Measurements from ENCODE around the gene RFPL2.

The RFPL2 gene

DNA sequence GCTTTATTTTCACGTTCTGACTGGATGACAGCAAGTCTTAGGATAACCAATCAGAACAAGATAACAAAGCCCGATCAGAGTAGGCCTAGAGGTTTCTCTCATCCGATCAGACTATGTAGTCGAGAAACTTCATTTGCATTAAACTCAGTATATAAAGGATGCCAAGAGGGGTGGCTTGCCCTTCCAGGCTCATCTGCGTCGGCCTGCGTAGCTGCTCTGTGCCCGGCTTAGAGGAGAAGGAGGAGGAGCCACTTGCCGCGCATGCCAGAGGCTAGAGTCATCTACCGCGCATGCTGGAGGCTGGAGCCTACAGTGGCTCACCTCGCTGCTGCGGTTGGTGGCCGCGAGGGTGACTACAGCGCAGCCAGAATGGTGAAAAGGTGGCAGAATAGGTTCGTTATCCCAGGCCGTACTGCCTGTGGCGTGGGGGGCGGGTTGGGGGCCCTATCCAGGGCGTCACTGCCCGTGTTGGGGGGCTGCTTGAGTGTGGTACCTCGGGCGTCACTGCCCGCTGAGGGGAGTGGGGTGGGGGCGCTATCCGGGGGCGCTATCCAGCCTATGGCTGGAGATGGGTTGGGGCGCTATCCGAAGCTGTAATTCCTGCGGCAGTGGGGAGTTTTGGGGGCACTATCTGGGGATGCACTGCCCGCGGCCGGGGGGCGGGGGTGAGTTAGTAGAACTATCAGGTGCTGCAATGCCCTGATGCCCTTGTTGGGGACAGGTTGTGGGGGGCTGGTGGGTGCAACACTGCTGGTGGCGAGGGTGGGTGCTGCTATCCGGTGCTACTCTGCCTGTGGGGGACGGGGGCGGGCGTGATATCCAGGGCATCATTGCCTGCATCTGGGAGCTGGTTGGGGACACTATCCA is at the start of gene RFPL2:
Gene RFPL2 (minus strand): TSS at position 218 of the 867 bp plus-strand sequence. CDS start 2,622 bp downstream, outside the sequence.
- peak in 1 of 2 donors; percentile 36 for DNase-seq (ENCODE audit: low read depth in 2 of 2)

DNA sequence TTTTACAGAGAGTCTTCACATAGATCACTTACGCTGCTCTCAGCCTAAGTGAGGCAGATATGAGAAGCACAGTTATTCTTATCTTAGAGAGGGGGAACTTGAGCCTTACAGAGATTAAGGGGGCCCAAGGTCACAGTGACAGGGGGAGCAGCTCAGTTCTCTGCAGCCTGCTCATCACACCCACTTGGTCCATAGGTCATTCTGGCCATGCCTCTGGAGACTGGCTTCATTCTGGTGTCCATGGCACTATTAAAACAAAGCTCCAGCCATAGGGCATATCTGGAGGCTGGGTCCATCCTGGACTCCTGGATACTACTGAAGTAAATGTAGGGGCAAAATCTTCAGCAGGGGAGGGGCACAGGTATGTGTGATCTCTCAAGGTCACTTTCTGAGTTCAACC is 44.4 kb upstream of the RFPL2 start:
- DNase-seq (ENCODE audit: low read depth in 2 of 2) = no peak

DNA sequence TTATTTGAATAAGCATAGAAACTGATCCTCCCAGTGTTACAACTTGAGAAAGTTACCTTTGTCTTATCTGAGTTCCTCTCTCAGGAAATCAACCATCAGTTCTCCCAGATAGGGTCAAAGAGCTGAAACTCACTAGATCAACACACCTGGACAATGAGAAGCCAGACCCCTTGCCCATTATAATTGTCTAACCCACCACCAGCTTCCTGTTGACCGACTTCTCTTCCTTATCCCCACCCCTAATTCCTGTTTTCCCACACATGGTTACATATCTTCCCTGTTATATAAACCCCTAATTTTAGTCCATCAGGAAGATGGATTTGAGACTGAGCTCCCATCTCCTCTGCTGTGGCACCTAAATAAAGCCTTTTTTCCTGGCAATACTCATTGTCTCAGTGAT is 43.4 kb upstream of the RFPL2 start:
- DNase-seq (ENCODE audit: low read depth in 2 of 2) = no peak

DNA sequence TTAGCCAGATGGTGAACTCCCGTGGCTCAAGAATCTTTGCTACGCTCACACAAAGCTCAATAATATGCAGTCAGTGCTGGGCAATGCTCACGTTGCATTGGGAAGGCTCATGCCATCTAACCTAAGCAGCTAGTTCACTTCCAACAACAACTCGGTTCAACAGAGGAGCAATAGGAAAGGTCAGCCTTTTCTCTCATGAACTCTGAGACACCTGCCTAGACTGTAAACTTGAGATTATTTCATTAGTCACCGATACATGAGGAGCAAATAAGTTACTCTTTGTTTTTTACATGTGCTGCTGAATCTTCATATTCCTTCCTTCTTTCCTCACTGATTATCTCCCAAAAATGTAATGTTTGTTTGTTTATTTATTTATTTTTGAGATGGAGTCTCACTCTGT is 41.3 kb upstream of the RFPL2 start:
- no peak for DNase-seq (ENCODE audit: low read depth in 2 of 2)

DNA sequence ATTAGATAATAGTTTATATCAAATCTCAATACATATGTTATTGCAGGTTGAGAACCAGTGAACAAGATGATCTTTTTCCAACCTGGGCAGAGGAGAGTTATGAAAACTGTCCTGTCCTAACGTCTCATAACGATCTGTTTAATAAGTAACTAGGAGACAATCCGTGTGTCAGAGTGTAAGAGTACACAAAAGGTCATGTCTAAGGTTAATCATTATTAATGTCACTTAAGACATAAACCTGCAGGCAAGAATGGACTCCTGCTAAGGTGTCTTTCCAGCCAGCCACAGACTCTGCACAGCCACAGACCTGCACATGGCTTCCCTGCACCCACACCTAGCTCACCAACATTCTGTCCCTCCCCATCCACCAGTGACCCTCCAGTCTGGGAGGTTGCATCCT is 40.2 kb upstream of the RFPL2 start:
- DNase-seq (ENCODE audit: low read depth in 2 of 2) = no peak

DNA sequence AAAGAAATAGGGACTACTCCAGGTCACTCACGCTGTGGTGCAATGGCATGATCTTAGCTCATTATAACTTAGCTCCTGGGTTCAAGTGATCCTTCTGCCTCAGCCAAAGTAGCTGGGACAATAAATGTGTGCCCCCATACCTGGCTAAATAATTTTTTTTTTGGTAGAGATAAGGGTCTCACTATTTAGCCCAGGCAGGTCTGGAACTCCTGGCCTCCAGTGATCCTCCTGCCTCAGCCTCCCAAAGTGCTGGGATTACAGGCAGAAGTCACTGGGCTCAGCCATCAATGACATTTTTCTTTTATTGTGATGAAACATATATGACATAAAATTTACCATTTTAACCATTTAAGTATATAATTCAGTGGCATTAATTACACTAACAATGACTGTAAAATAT is 39.7 kb upstream of the RFPL2 start:
- no peak for DNase-seq (ENCODE audit: low read depth in 2 of 2)

DNA sequence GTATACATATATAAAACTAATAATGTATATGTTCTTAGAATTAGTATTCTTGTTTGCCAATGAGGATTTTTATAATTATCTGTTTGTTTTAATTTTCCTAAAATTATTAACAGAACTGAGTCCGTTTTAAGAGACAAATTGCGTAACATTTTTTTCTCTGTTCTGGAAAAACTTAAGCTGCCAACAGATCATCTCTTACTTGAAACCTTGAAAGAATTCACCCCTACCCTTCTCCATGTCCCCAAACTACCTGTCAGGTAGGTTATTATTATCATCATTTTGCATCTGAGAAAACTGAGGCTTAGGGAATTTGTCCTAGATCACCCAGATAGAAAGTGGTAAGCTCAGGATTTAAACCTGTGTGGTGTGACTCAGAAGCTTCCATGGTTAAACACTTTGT is 35.6 kb upstream of the RFPL2 start:
- DNase-seq (ENCODE audit: low read depth in 2 of 2) = no peak

DNA sequence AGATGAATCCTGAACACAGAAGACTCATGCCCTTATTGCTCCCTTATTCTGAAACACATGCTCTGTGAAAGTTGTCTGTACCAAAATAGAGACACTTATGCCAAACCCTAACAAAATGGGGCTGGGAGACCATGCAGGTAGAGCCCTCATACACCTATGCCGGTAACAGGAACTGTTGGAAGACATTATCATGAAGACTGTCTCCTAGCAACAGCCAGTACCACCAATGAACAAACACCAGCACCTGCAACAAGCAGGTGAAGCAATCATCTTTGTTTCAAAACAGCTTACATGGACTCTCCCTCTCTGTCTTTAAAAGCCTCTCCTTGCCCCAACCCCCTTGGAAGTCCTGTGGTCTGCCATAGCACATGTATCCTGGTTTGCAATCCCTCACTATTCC is 33.0 kb upstream of the RFPL2 start:
- no peak for DNase-seq (ENCODE audit: low read depth in 2 of 2)

DNA sequence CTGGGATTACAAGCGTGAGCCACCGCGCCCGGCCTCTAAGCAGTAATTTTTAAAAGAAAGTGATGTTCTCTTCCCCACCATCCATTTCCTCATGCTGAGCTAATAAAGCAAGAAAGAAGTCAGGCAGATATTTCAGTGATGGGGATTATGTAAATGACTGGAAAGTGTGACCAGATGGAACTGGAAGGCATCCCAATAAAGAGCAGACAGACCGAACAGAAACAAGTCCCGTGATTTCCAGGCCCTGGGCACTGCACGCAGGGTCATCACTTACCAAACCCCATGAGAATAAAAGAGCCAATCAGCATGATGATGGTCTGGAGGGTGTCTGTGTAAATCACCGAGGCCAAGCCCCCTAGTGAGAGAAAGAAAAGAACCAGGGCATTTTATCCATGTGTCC is 32.1 kb upstream of the RFPL2 start:
- DNase-seq (ENCODE audit: low read depth in 2 of 2) = no peak

DNA sequence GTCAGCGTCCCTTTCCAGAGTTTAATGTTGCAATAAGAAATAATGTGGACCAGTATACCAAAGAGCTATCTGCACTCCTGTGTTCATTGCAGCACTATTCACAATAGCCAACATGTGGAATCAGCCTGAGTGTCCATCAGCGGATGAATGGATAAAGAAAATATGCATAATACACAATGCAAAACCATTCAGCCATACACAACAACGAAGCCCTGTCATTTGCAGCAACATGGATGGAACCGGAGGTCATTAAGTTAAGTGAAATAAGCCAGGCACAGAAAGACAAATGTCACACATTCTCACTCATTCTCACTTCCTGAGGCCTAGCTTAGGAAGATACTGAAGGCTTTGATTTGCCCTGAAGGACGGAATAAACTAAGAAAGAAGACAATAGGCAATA is 28.2 kb upstream of the RFPL2 start:
- DNase-seq (ENCODE audit: low read depth in 2 of 2) = no peak

DNA sequence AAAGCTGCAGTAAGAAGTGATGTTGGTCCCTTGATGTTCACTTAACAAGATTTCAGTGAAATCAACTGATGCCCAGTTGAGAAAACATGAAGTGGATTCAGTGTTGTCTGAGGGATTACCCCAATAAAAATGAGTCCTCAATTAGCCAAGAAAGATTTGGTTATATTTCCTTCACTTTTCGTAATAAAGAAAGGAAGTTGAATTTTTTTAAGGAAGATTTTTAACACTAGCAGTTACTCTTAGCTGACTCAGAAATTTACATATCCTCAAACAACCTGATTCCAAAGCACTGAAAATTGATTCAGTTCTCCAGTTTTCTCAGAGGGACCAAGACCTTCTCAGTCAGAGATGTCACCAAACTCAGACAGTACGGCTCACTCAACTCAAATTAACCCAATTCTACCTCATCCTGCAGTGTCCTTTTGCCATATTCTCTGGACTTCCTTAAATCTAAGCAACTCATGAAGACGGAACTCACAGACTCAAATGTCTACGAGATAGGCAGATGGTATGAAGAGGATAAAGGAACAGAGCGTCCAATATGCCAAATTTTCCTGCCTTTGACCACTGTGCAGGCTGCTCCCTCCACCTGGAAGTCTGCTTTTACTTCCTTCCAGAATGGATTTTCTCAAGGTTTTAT is 27.4 kb upstream of the RFPL2 start:
- DNase-seq (ENCODE audit: low read depth in 2 of 2) = no peak

DNA sequence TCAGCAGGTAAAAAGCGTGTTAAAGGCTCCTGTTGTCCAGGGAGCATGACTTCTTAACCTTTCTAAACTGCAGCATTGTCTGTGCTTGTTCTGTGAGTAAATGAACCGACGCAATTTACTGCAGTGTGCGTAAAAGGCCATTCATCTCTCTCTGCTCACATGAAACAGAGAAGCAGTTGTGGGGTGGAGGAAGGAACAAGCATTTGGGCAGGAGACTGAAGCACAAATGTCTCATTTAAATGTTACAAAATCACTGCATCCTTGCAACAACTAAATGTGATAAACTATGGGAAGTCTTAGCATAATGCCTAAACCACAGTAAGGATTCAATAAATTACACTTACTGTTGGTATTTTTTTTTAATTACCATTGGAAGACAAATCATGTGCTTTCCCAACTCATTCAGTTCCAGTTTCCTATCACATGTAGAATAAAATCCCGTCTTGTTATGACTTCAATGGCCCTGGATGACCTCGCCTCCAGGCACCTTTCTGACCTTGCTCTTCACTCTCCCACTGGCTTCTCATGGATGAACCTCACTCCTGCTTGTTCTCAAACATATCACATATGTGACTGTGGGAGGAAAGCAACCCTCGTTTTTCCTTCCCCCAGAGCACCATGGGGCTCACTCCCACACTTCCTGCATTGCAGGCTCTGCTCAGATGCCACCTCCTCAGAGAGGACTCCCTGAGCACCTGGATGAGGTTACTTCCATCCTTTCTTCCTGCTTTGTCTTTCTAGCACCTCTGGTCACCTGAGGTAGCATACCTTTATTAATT is 21.6 kb upstream of the RFPL2 start:
- no peak for DNase-seq (ENCODE audit: low read depth in 2 of 2)

DNA sequence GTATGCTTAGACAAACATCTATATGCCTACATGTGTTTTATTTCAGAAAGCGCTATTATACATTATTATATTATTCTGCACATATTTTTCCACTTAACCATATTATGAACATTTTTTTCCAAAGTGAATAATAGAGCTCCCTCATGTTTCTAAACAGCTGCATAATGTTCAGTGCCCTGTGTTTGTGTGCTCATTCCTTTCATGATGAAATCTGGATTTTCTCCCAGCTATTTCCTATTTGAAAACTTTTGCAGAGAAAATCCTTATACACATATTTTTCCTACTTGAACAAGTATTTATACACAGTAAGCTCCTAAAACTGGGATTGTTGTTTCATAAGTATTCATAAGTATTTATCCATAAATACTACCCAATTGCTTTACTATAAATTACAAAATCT is 18.1 kb upstream of the RFPL2 start:
- no peak for DNase-seq (ENCODE audit: low read depth in 2 of 2)

DNA sequence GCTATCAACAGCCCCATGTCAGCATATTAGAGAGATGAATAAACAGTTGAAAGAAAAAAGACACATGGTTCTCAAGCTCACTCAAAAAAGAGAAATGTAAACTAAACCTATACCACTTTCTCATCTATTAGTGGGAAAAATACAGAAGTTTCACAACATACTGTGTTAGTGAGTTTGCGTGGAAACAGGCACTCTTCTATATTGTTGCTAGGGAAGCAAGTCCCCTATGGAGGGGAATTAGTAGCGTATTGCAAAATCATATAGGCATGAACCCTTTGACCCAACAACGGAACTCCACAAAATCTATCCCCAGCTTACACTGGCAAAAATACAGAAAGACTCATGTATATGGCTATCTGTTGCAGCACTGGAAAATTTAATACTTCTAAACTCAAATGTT is 14.2 kb upstream of the RFPL2 start:
- DNase-seq (ENCODE audit: low read depth in 2 of 2) = no peak

DNA sequence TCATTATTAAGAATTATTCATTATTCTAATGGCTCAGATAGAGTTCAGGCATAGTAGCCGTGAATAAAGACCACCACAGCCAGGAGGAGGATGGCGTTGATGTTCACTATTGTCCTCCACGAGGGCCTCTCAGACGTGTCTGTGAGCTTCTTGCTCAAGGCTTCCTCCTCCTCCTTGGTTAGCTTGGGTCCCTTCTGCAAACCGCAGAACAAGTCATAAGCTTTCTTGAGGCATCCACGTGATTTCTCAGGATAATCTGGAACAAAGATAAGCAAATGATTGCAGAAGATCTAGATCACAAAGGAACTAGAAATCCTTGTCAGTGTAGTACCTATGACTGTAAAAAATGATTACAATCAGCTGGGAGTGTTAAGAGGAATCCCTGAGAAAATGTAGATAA is 13.6 kb upstream of the RFPL2 start:
- DNase-seq (ENCODE audit: low read depth in 2 of 2) = no peak

DNA sequence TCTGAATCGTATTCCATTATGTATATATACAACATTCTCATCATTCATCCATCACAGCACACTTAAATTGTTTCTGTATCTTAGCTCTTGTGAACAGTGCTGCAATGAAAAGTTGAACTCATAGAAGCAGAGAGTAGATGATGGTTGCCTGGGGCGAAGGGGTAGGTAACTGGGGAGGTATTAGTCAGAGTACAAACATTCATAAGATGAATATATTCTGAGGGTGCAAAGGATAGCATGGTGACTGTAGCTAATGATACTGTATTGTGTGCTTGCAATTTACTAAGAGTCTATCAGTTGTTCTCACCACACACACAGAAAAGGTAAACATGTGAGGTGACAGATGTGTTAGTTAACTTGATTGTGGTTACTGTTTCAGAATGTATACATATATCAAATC is 12.6 kb upstream of the RFPL2 start:
- no peak for DNase-seq (ENCODE audit: low read depth in 2 of 2)

DNA sequence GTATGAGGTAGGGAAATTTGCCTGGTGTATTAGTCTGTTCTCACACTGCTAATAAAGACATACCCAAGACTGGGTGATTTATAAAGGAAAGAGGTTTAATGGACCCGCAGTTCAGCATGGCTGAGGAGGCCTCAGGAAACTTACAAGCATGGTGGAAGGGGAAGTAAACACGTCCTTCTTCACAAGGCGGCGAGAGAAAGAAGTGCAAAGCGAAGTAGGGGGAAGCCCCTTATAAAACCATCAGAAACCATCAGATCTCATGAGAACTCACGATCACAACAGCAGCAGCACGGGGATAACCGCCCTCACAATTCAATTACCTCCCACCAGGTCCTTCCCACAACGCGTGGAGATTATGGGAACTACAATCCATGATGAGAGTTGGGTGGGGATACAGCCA is 12.0 kb upstream of the RFPL2 start:
- no peak for DNase-seq (ENCODE audit: low read depth in 2 of 2)

DNA sequence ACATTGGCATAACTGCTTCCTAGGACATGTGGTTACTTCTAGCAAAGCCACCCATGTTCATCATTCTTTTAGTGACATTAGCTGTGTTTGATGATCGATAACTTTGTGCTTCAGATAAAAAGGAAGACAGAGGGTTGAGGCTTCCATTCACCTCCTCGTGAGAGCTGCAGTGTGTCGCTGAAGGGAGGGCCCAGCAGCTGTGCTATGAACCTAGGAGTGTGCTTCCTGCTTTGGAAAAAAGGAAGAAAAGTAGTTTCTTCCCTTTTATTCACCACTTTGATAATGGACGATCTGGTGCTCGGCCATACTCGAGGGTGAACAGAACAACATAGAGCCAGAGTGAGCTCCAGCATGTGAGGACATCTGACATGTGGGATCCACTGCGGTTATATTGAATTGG is 6.1 kb upstream of the RFPL2 start:
- DNase-seq (ENCODE audit: low read depth in 2 of 2) = no peak

DNA sequence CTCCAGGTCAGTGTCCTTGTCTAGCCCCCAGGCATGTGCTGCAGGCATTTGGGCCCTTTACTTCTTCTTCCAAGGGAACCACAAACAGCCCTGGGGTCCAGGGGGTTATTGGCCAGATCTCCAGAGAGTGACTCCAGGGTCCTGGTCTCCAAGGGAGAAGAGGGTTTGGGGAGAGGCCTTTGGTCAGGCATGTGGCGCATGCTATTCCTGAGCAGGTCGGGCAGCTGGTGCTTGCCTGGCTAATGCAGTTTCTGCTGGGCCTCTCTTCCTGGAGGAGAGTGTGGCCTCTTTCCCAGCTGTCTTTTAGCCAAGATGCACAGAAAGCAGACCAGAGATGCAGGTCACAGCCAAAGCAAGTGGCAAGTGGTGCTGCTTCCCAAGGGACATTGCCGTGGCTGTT is 3.8 kb upstream of the RFPL2 start:
- DNase-seq (ENCODE audit: low read depth in 2 of 2) = no peak

DNA sequence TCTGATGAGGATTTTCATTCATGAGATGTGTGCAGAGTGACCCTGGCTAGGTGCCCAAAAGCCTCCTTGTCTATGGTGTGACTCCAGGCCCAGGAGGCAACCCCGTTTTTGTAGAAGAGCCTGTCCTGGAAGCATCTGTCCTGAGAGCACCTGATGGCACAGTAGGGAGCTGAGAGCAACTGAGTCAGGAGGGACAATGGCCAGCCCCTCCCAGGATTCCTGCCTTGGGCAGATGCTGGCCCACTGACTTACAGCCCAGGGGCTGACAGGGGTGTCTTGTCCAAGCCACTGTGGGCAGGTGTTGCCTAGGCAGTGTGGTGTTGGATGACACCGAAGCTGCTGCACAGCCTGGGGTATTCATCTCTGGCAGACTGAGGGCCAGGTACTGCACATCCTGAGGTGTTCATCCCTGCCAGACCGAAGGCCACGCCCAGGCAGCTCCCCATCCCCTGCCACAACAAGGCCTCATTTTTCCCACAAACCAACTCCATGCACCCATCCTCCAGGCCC is 3.2 kb upstream of the RFPL2 start:
- DNase-seq (ENCODE audit: low read depth in 2 of 2) = no peak

DNA sequence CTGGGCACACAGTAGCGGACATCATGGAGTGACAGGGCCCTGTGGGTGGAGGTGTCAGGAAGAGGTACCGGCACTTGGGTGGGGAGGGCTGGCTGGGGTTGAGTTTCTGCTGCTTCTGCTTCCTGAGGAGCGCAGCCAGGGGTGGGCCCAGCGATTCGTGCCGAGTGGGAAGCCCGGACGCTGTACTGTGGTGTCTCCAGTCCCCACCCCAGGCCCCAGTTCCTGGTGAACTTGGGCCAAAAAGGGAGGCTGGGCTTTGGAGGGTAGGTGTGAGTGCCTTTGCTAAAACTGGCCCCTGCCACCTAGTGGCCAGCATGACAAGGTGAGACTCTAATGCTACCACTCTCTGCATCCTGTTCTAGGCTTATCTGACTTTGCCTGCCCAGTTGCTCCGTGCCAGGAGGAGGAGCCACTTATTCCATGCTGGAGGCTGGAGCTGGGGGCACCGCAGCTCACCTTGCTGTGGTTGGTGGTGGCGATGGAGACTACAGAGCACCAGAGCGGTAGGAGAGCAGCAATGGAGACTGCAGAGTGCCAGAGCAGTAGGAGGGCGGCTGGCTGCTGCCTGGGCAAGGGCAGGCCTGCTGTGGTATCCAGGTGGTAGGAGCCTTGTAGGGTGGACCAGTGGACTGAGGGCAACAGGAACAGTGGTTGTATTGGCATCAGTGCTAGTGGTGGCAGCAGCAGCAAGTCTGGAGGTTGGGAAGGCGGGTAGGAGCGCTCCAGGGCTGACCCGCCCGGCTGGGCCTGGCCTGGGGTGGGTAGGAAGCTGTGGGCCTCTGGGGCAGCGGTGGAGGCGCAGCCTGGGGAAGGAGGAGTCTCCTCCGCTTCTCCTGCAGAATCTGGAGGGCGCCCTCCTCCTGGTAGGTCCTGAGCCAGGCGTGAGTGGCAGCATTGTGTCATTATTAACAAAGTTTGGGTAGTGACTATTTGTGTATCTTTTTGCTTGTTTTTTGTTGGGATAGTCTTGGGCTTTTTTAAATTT is 2.2 kb upstream of the RFPL2 start:
- DNase-seq (ENCODE audit: low read depth in 2 of 2) = no peak

All from stimulated activated CD8-positive, alpha-beta memory T cell treated with anti-CD3 and anti-CD28 coated beads, Interleukin-15, amount 100 ng/mL, for 48 hours (primary cell).